Neural crest cell (in vitro differentiated cells): ENCODE measurements around the gene ADCY5. TPM values are rescaled to one million over a fixed set of nuclear protein-coding genes. Genes with fewer than 3 reads are reported as not detected.
A peak's percentile ranks its signal among the peaks of the same experiment; 100 is the strongest.

Source experiments
- DNase-seq: peaks from one replicate; pipeline ENCODE4 v3.0.0; 2021; ENCODE audit warnings: low read depth, mixed read lengths, low spot score
- H3K27ac Mint-ChIP-seq: one replicate; pipeline ENCODE4 v1.8.0; 2021; ENCODE audit warnings: mild to moderate bottlenecking, mixed read lengths; ENCODE audit not compliant: unreplicated experiment
- H3K27me3 Mint-ChIP-seq: 2 replicates; pipeline ENCODE4 v1.8.0; 2021; ENCODE audit warnings: low read depth, mild to moderate bottlenecking, mixed read lengths
- H3K36me3 Mint-ChIP-seq: 2 replicates; pipeline ENCODE4 v1.8.0; 2021; ENCODE audit warnings: low read depth, mild to moderate bottlenecking, mixed read lengths
- H3K4me1 Mint-ChIP-seq: 2 replicates; pipeline ENCODE4 v1.8.0; 2021; ENCODE audit warnings: mixed read lengths
- H3K4me3 Mint-ChIP-seq: one replicate; pipeline ENCODE4 v1.8.0; 2021; ENCODE audit warnings: mild to moderate bottlenecking, mixed read lengths
- H3K9me3 Mint-ChIP-seq: 2 replicates; pipeline ENCODE4 v1.8.0; 2021; ENCODE audit warnings: mixed read lengths
- total RNA-seq: library from RNA; stranded (reverse); gene quantifications from 2 replicates; pipeline ENCODE4 v1.2.1, GENCODE V29; 2021
- TF ChIP-seq, protein P1 (sequence below): fragments of 200-600 bp; sonication (generic); conservative IDR thresholded peaks from 2 replicates; pipeline ENCODE4 v1.5.0; 2021; ENCODE audit warnings: antibody characterized with exemption, mild to moderate bottlenecking

The ADCY5 gene
- total RNA-seq, 1 donor from 2014 or later: 2.2 TPM

DNA sequence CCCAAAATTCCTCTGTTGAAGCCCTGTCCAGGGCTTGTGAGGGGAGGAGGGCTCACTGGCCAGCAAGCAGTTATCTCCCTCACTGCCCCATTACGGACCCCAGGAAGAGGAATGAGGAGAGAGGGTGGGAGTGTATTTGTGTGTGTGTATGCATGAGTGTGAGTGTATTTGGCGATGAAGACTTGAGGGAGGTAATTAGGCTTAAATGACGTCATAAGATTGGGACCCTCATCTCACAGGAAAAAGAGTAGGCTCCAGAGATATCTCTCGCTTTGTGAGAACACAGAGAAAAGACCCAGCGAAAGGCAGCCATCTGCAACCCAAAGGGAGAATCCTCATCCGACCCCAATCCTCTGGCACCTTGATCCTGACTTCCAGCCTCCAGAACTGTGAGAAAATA is 32.2 kb downstream of the ADCY5 start:
- Mint-ChIP-seq H3K27ac (no peak overlapping the region), H3K4me1 (peaks cover 7% of the 10 kb centered on the region), H3K36me3 (no peaks in the 10 kb centered on the region), H3K27me3 (no peaks in the 10 kb centered on the region), H3K4me3 (no peak overlapping the region), H3K9me3 (peaks cover 2% of the 10 kb centered on the region)
- TF ChIP-seq, protein P1, sequence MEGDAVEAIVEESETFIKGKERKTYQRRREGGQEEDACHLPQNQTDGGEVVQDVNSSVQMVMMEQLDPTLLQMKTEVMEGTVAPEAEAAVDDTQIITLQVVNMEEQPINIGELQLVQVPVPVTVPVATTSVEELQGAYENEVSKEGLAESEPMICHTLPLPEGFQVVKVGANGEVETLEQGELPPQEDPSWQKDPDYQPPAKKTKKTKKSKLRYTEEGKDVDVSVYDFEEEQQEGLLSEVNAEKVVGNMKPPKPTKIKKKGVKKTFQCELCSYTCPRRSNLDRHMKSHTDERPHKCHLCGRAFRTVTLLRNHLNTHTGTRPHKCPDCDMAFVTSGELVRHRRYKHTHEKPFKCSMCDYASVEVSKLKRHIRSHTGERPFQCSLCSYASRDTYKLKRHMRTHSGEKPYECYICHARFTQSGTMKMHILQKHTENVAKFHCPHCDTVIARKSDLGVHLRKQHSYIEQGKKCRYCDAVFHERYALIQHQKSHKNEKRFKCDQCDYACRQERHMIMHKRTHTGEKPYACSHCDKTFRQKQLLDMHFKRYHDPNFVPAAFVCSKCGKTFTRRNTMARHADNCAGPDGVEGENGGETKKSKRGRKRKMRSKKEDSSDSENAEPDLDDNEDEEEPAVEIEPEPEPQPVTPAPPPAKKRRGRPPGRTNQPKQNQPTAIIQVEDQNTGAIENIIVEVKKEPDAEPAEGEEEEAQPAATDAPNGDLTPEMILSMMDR: no peak
- no peak for DNase-seq

DNA sequence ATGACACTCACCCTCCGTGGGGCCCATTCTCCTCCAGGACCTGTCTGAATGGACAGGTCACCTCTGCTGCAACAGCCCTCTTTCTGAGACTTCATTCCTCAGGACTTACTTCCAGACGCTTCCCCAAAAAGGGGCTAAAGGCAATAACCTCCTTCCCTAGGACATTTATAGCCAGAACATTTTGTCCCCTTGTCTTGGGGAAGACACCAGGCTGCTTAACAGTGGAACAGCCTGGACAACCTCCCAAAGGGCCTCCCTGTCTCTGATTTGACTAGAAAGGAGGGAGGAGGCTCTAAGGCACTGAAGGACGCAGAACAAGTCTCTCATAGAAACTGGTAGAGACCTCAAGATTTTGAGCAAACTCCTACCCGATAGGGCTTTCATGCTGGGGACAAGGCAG is 32.7 kb downstream of the ADCY5 start:
- H3K4me1 Mint-ChIP-seq: peaks cover 7% of the 10 kb centered on the region
- H3K4me3 Mint-ChIP-seq: no peak overlapping the region
- no peak for DNase-seq
- H3K27me3 Mint-ChIP-seq: no peaks in the 10 kb centered on the region
- no peaks in the 10 kb centered on the region for H3K36me3 Mint-ChIP-seq
- TF ChIP-seq, protein P1: no peak
- H3K9me3 Mint-ChIP-seq: peaks cover 2% of the 10 kb centered on the region
- no peak overlapping the region for H3K27ac Mint-ChIP-seq

DNA sequence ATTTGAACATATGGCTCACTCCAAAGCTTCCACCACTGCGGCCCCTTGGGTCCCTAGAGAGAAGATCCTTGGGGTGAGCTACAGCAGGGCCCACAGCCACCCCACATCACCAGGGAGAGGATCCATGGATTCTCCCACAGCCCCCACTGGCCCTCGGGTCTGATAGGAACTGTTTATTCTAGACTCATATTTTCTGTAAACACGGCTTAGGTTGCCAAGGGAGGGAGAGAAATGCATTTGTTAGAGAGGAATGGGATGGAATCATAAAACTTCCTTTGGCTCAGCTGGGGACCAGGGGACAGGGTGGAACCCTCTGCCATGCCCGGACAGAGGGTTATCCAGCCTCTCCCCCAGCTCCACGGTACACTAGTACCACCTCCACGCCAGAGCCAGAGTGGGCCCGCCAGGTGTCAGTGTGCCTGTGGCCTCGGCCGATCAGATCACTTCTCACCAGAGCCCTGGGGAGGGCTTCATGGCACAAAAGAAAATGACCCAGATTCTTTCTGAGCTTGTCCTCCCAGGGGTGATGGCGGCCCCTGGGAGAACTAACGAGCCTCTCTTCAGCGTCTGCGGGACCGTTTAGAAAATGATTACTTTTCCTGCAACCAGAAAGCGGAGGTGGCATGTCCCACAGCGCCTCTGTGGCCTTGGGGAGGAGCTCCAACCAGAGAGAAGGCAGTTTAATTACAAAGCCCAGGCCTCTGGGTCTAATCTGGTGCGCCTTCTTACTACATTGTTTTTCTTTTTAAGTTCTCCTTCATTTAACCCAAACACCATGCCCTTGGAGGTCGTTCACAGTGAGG is 33.7 kb downstream of the ADCY5 start:
- H3K36me3 Mint-ChIP-seq: no peaks in the 10 kb centered on the region
- no peak overlapping the region for H3K4me3 Mint-ChIP-seq
- no peak for DNase-seq
- TF ChIP-seq, protein P1: no peak
- peaks cover 2% of the 10 kb centered on the region for H3K9me3 Mint-ChIP-seq
- peaks cover 7% of the 10 kb centered on the region for H3K4me1 Mint-ChIP-seq
- no peaks in the 10 kb centered on the region for H3K27me3 Mint-ChIP-seq
- H3K27ac Mint-ChIP-seq: no peak overlapping the region

DNA sequence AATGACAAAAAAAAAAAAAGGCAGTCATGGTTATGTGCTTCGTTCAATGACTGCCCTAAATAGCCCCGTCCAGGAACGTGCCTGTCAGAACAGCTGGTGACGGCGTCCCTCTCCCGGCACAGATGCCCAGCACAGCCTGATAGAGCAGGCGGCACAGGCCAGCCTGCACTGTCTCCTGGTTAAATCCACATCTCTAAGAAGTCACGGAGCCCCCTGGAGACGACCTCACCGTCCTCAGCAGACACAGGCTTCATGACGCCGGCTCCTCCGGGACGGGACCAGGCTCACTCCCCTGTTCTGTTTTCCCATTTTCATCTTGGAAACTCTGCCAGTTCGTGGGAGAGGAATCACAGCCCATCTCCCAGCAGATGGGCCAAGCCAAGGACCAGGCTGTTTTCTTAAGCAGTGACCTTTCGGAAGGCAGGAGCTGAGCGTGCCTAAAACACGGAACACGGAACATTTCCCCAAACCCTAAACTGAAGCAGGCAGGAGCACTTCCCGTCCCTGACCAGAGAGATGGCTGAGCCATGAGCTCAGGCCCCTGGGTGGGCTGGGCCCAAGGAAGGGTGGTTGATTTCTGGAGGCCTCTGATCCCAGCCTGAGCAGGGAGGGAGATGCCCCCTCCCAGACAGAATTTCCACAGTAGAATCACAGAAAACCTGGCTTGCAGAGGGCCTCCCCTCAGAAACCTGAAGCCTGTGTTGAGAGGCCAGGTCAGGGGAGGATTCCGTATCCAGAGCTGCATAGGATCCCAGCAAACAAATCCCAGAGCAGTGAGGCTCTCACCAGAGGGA is 35.9 kb downstream of the ADCY5 start:
- Mint-ChIP-seq H3K27me3 (no peaks in the 10 kb centered on the region), H3K4me1 (peaks cover 7% of the 10 kb centered on the region), H3K27ac (no peak overlapping the region), H3K4me3 (no peak overlapping the region), H3K9me3 (no peaks in the 10 kb centered on the region), H3K36me3 (no peaks in the 10 kb centered on the region)
- no peak for DNase-seq
- TF ChIP-seq, protein P1: no peak

DNA sequence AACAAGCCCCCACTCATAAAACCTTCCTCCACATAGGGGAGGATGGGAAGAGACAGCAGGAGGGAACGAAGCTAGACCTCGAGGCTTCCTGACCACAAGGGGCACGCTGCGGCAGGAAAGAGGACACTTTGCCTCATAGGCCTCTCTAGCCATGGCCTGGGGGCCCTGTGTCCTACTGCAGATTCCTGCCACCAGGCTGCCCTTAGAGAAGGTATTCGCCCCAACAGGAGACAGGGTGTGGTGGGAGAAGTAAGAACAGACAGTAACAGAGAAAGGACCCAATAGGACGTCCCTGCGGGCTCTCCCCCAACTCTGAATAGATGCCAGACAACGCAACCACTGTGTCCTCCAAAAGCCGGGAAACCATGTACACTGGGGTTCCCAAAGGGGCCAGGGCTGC is 36.8 kb downstream of the ADCY5 start:
- DNase-seq: no peak
- no peak overlapping the region for H3K4me3 Mint-ChIP-seq
- no peaks in the 10 kb centered on the region for H3K36me3 Mint-ChIP-seq
- no peaks in the 10 kb centered on the region for H3K27me3 Mint-ChIP-seq
- peaks cover 7% of the 10 kb centered on the region for H3K4me1 Mint-ChIP-seq
- no peaks in the 10 kb centered on the region for H3K9me3 Mint-ChIP-seq
- TF ChIP-seq, protein P1: peak; percentile 20
- no peak overlapping the region for H3K27ac Mint-ChIP-seq
